ENCODE results near the gene KCNG4. TPM values are rescaled to one million over a fixed set of nuclear protein-coding genes. Genes with fewer than 3 reads are reported as not detected.

The KCNG4 gene
- total and polyA plus RNA-seq, 2 experiments from 2014 or later: 0.07 TPM; not detected in 1

DNA sequence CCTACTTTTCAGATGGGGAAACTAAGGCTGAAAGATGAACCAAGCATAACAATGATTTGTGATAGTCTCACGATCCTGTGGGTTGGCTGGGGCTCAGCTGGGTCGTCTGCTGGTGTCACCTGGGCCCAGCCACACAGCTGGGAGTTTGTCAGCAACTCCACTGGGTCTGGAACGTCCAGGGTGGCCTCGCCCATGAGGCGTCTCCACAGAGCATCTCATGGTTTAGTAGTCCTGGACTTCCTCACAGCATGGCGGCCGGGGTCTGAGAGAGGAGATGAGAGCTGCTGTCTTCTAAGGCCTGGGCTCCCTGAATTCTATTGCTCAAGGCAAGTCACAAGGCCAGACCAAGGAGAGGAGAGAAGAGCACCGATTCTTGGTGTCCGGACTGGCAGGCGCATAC lies 30.7 kb upstream of the KCNG4 start:
- Histone ChIP-seq H2AFZ (no peak overlapping the region), H3K4me2 (no peak overlapping the region), H4K20me1 (replicated peaks; ENCODE audit: insufficient read depth) (no peaks in the 10 kb centered on the region), H3K36me3 (ENCODE audit: insufficient read depth) (no peaks in the 10 kb centered on the region), H3K9me2 (ENCODE audit: insufficient read depth) (peaks cover 7% of the 10 kb centered on the region; the same call in 1 of the 2 replicates), H3K27ac (ENCODE audit: low read depth) (no peak overlapping the region), H3K27me3 (ENCODE audit: insufficient read depth) (no peaks in the 10 kb centered on the region), H3K4me1 (ENCODE audit: insufficient read depth) (no peaks in the 10 kb centered on the region), H3K4me3 (no peak overlapping the region), H3F3A (replicated peaks; ENCODE audit: low read depth) (no peaks in the 10 kb centered on the region), H3K79me2 (replicated peaks; ENCODE audit: insufficient read depth) (no peaks in the 10 kb centered on the region)
- ATAC-seq (no peak), DNase-seq (ENCODE audit: low spot score) (no peak)
- Mint-ChIP-seq H3K4me1 (no peaks in the 10 kb centered on the region), H3K36me3 (ENCODE audit: low read depth) (no peaks in the 10 kb centered on the region), H3K27me3 (ENCODE audit: insufficient read depth, low read depth, poor library complexity) (no peaks in the 10 kb centered on the region), H3K4me3 (no peak overlapping the region), H3K27ac (no peak overlapping the region), H3K9me3 (no peaks in the 10 kb centered on the region)
- TF ChIP-seq STAT1 (IDR thresholded peaks at IDR 0.05; ENCODE audit: unreplicated experiment): no peak
- no peak for TF ChIP-seq EZH2 (IDR thresholded peaks at IDR 0.05; ENCODE audit: low read depth, unreplicated experiment)
- TF ChIP-seq ZNF331 (CRISPR knock-in tag; IDR thresholded peaks at IDR 0.05; ENCODE audit: low read depth): no peak

DNA sequence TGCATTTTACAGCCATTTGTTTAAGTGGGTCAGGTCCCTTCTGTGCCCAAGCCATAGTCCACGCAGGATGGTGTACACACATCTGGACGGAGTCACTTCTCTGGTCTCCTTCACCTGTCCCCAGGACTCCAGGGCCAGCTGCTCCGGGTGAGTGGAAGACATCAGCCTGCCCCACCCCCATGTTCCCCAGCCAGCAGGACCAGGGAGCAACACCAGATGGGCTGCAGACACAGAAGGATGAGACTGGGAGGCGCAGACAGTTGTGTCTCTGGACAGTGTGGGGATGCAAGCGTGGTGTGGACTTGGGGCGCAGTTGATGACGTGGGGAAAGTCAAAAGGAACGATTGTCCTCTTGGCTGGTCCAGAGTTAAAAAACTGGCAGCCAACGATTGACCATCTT lies 30.3 kb upstream of the KCNG4 start:
- no peak overlapping the region for H3K4me2 ChIP-seq
- no peak overlapping the region for H2AFZ ChIP-seq
- no peaks in the 10 kb centered on the region for H3F3A ChIP-seq (replicated peaks; ENCODE audit: low read depth)
- Mint-ChIP-seq H3K27ac (no peak overlapping the region), H3K4me1 (no peaks in the 10 kb centered on the region), H3K9me3 (no peaks in the 10 kb centered on the region), H3K36me3 (ENCODE audit: low read depth) (no peaks in the 10 kb centered on the region), H3K4me3 (no peak overlapping the region), H3K27me3 (ENCODE audit: insufficient read depth, low read depth, poor library complexity) (no peaks in the 10 kb centered on the region)
- no peaks in the 10 kb centered on the region for H3K36me3 ChIP-seq (ENCODE audit: insufficient read depth)
- no peaks in the 10 kb centered on the region for H3K79me2 ChIP-seq (replicated peaks; ENCODE audit: insufficient read depth)
- TF ChIP-seq, protein P1, sequence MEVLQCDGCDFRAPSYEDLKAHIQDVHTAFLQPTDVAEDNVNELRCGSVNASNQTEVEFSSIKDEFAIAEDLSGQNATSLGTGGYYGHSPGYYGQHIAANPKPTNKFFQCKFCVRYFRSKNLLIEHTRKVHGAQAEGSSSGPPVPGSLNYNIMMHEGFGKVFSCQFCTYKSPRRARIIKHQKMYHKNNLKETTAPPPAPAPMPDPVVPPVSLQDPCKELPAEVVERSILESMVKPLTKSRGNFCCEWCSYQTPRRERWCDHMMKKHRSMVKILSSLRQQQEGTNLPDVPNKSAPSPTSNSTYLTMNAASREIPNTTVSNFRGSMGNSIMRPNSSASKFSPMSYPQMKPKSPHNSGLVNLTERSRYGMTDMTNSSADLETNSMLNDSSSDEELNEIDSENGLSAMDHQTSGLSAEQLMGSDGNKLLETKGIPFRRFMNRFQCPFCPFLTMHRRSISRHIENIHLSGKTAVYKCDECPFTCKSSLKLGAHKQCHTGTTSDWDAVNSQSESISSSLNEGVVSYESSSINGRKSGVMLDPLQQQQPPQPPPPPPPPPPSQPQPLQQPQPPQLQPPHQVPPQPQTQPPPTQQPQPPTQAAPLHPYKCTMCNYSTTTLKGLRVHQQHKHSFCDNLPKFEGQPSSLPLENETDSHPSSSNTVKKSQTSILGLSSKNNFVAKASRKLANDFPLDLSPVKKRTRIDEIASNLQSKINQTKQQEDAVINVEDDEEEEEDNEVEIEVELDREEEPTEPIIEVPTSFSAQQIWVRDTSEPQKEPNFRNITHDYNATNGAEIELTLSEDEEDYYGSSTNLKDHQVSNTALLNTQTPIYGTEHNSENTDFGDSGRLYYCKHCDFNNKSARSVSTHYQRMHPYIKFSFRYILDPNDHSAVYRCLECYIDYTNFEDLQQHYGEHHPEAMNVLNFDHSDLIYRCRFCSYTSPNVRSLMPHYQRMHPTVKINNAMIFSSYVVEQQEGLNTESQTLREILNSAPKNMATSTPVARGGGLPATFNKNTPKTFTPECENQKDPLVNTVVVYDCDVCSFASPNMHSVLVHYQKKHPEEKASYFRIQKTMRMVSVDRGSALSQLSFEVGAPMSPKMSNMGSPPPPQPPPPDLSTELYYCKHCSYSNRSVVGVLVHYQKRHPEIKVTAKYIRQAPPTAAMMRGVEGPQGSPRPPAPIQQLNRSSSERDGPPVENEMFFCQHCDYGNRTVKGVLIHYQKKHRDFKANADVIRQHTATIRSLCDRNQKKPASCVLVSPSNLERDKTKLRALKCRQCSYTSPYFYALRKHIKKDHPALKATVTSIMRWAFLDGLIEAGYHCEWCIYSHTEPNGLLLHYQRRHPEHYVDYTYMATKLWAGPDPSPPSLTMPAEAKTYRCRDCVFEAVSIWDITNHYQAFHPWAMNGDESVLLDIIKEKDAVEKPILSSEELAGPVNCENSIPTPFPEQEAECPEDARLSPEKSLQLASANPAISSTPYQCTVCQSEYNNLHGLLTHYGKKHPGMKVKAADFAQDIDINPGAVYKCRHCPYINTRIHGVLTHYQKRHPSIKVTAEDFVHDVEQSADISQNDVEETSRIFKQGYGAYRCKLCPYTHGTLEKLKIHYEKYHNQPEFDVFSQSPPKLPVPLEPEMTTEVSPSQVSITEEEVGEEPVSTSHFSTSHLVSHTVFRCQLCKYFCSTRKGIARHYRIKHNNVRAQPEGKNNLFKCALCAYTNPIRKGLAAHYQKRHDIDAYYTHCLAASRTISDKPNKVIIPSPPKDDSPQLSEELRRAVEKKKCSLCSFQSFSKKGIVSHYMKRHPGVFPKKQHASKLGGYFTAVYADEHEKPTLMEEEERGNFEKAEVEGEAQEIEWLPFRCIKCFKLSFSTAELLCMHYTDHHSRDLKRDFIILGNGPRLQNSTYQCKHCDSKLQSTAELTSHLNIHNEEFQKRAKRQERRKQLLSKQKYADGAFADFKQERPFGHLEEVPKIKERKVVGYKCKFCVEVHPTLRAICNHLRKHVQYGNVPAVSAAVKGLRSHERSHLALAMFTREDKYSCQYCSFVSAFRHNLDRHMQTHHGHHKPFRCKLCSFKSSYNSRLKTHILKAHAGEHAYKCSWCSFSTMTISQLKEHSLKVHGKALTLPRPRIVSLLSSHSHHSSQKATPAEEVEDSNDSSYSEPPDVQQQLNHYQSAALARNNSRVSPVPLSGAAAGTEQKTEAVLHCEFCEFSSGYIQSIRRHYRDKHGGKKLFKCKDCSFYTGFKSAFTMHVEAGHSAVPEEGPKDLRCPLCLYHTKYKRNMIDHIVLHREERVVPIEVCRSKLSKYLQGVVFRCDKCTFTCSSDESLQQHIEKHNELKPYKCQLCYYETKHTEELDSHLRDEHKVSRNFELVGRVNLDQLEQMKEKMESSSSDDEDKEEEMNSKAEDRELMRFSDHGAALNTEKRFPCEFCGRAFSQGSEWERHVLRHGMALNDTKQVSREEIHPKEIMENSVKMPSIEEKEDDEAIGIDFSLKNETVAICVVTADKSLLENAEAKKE (CRISPR knock-in tag; IDR thresholded peaks at IDR 0.05): no peak
- TF ChIP-seq ZNF114 (CRISPR knock-in tag; IDR thresholded peaks at IDR 0.05): no peak
- TF ChIP-seq EZH2phosphoT487 (IDR thresholded peaks at IDR 0.05; ENCODE audit: unreplicated experiment): no peak
- TF ChIP-seq, protein P2, sequence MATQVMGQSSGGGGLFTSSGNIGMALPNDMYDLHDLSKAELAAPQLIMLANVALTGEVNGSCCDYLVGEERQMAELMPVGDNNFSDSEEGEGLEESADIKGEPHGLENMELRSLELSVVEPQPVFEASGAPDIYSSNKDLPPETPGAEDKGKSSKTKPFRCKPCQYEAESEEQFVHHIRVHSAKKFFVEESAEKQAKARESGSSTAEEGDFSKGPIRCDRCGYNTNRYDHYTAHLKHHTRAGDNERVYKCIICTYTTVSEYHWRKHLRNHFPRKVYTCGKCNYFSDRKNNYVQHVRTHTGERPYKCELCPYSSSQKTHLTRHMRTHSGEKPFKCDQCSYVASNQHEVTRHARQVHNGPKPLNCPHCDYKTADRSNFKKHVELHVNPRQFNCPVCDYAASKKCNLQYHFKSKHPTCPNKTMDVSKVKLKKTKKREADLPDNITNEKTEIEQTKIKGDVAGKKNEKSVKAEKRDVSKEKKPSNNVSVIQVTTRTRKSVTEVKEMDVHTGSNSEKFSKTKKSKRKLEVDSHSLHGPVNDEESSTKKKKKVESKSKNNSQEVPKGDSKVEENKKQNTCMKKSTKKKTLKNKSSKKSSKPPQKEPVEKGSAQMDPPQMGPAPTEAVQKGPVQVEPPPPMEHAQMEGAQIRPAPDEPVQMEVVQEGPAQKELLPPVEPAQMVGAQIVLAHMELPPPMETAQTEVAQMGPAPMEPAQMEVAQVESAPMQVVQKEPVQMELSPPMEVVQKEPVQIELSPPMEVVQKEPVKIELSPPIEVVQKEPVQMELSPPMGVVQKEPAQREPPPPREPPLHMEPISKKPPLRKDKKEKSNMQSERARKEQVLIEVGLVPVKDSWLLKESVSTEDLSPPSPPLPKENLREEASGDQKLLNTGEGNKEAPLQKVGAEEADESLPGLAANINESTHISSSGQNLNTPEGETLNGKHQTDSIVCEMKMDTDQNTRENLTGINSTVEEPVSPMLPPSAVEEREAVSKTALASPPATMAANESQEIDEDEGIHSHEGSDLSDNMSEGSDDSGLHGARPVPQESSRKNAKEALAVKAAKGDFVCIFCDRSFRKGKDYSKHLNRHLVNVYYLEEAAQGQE (IDR thresholded peaks at IDR 0.05; ENCODE audit: unreplicated experiment): no peak
- TF ChIP-seq STAT1 (IDR thresholded peaks at IDR 0.05; ENCODE audit: unreplicated experiment): no peak
- no peak for TF ChIP-seq POLR2AphosphoS5 (IDR thresholded peaks at IDR 0.05; ENCODE audit: low read depth)
- TF ChIP-seq, protein P3, sequence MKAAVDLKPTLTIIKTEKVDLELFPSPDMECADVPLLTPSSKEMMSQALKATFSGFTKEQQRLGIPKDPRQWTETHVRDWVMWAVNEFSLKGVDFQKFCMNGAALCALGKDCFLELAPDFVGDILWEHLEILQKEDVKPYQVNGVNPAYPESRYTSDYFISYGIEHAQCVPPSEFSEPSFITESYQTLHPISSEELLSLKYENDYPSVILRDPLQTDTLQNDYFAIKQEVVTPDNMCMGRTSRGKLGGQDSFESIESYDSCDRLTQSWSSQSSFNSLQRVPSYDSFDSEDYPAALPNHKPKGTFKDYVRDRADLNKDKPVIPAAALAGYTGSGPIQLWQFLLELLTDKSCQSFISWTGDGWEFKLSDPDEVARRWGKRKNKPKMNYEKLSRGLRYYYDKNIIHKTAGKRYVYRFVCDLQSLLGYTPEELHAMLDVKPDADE (IDR thresholded peaks at IDR 0.05): no peak
- DNase-seq (ENCODE audit: low spot score) (no peak), ATAC-seq (no peak)
- no peaks in the 10 kb centered on the region for H3K4me1 ChIP-seq (ENCODE audit: insufficient read depth)
- no peaks in the 10 kb centered on the region for H4K20me1 ChIP-seq (replicated peaks; ENCODE audit: insufficient read depth)
- no peak overlapping the region for H3K27ac ChIP-seq (ENCODE audit: low read depth)
- H3K9me2 ChIP-seq (ENCODE audit: insufficient read depth): peaks cover 7% of the 10 kb centered on the region; the same call in 1 of the 2 replicates
- H3K4me3 ChIP-seq: no peak overlapping the region
- no peaks in the 10 kb centered on the region for H3K27me3 ChIP-seq (ENCODE audit: insufficient read depth)

Measured in GM23338 (cell line).